AG09309 (cell line): ENCODE results near the gene FHOD3.

Experiments used
- DNase-seq: peaks from one replicate; pipeline ENCODE4 v3.0.0-alpha.2; 2010; ENCODE audit warnings: low read depth
- H3K4me3 ChIP-seq: 2 replicates; pipeline ENCODE4 v1.5.1; 2011; ENCODE audit warnings: mild to moderate bottlenecking, low read depth, low read length, moderate library complexity; ENCODE audit not compliant: control insufficient read depth
- CTCF ChIP-seq: IDR thresholded peaks from 2 replicates; pipeline ENCODE4 v1.5.1; 2011; ENCODE audit warnings: mild to moderate bottlenecking, low read depth, low read length, inconsistent platforms; ENCODE audit not compliant: insufficient read depth, control insufficient read depth; ENCODE audit errors: missing control alignments

Gene FHOD3

DNA sequence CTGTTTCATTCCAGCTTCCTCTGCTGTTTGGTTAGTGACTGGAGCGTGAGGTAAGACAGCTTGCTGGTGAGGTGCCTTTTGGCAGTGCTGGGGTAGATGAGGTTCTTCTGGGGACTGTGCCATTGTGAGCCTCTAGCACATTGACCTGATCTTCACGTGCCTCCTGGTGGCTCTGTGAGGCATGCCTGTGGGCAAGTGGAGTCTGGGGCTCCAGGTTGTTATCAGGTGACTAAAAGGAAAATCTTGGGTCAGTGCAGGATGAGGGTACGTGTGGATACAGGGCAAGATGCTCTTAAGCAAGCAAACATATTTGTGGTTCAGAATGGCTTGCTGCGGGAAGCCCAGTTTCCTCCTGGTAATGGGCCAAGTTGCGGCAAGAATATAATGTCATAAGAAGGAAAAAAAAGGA, 75.4 kb downstream of the FHOD3 start:
- no peak overlapping the region for H3K4me3 ChIP-seq
- peak; percentile 95 for DNase-seq
- TF ChIP-seq CTCF = peak; percentile 56

GRCh38 chr18:36374262-36374661, 76.7 kb downstream of the FHOD3 start:
- no peak for DNase-seq
- TF ChIP-seq CTCF = no peak
- H3K4me3 ChIP-seq = no peak overlapping the region

GRCh38 chr18:36375118-36375517, 77.6 kb downstream of the FHOD3 start:
- TF ChIP-seq CTCF = no peak
- no peak for DNase-seq
- no peak overlapping the region for H3K4me3 ChIP-seq

- no peak for DNase-seq
- no peak for TF ChIP-seq CTCF
- no peak overlapping the region for H3K4me3 ChIP-seq
Observed at GRCh38 chr18:36376361-36376760, 78.8 kb downstream of the FHOD3 start.

- TF ChIP-seq CTCF = no peak
- H3K4me3 ChIP-seq = no peak overlapping the region
- no peak for DNase-seq
Observed at GRCh38 chr18:36377626-36378025, 80.1 kb downstream of the FHOD3 start.

DNA sequence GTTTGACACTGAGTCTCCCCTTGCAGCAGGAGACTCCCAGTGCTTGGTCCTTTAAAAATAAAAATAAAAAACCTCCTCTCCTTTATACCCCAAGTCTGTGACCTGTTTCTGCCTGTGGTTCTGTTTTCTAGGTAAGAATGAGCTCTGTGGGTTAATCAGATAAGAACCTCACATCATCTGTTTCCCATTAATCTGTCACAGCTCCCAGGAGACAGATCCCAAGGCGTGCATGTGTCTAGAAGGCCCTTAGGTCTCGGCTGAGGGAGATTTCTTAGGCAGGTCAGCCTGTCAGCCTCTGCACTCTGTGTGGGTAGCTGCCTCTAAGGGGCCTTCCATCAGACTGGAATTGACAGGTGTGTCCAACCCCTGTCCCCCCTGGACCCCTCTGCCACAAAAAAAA, 80.7 kb downstream of the FHOD3 start:
- no peak overlapping the region for H3K4me3 ChIP-seq
- no peak for DNase-seq
- no peak for TF ChIP-seq CTCF

GRCh38 chr18:36379435-36379984, 82.0 kb downstream of the FHOD3 start:
- no peak for DNase-seq
- TF ChIP-seq CTCF = no peak
- H3K4me3 ChIP-seq = no peak overlapping the region
